Measurements from ENCODE around the gene DMAC2. TPM values are rescaled to one million over a fixed set of nuclear protein-coding genes. Genes with fewer than 3 reads are reported as not detected.
"Not testable (repeated sequence)": the region's sequence is repeated elsewhere in the genome, so short reads cannot be mapped to it uniquely, and the experiment has no call there.

Gene DMAC2
- total RNA-seq, 4 donors from 2014 or later, result 34.8 to 49.8 (median 35.7) TPM

GRCh38 chr19:41409288-41409687 is 30.4 kb downstream of the DMAC2 start:
- no peak for TF ChIP-seq CTCF (IDR thresholded peaks at IDR 0.05)
- no peak for TF ChIP-seq POLR2A (IDR thresholded peaks at IDR 0.05)
- intact Hi-C loops (cut with DNase I; ENCODE audit: low total_unique reads), result no loop called here
- DNase-seq (ENCODE audit: low spot score in 2 of 2), result no peak
- H3K4me3 ChIP-seq (ENCODE audit: low read depth, poor library complexity, severe bottlenecking), result no peak overlapping the region
- WGBS, 2 donors, result 64 to 76% methylated on average over 4 of the region's 4 CpGs

DNA sequence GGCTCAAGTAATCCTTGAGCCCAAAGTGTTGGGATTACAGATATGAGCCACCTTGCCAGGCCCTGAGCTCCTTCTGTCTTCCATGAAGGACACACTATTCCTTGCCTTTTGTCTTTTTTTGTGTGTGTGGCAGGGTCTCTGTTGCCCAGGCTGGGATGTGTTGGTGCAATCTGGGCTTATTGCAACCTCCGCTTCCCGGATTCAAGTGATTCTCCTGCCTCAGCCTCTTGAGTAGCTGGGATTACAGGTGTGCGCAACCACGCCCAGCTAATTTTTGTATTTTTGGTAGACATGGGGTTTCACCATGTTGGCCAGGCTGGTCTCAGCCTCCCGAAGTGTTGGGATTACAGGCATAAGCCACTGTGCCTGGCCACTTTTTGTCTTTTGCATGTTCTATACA is 30.9 kb downstream of the DMAC2 start:
- intact Hi-C loops (cut with DNase I; ENCODE audit: low total_unique reads); H3K4me3 ChIP-seq (ENCODE audit: low read depth, poor library complexity, severe bottlenecking); DNase-seq (ENCODE audit: low spot score in 2 of 2): not testable (repeated sequence)
- WGBS, 2 donors, result 95 to 98% methylated on average over 5 of the region's 5 CpGs

DNA sequence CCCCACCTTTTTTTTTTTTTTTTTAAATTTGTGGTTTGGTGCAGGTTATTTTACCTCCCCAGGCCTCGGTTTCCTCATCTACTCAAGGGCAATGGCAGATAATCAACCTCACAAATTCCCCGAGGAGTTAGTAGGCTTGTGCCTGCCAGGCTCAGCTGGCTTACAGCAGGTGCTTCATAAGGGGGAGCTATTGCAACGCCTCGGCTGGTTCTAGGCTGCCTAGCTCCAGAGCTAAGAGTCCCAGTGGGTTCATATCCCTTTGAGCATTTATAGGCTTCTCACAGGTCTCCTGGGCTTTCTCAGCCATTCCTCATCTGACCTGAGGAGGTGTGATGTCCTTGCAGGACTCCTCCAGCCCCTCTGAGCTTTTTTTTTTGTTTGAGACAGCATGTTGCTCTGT is 31.5 kb downstream of the DMAC2 start:
- WGBS, 2 donors, result 72 to 79% methylated on average over 4 of the region's 4 CpGs
- no peak for TF ChIP-seq CTCF (IDR thresholded peaks at IDR 0.05)
- TF ChIP-seq POLR2A (IDR thresholded peaks at IDR 0.05), result no peak
- no peak for DNase-seq (ENCODE audit: low spot score in 2 of 2)

DNA sequence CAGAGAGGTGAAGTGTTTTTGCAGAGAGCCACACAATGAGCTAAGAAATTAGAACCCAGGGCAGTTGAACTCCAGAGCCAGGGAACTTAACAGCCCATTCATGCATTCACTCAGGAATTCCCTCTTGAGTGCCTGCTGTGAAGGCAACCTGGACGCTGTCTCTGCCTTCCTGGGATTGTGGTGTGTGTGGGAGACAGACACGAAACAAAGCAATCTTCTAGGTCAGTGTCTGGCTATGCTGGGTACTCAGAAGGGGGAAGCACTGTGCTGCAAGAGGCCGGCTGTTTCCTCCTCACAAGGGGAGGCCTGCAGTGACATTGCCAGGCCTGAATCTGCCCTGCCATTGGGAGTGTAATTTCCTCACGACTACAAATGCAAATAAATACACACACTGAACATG is 32.4 kb downstream of the DMAC2 start:
- H3K4me3 ChIP-seq (ENCODE audit: low read depth, poor library complexity, severe bottlenecking), result no peak overlapping the region
- DNase-seq (ENCODE audit: low spot score in 2 of 2), result no peak
- WGBS, 2 donors, result 60 to 86% methylated on average over 4 of the region's 4 CpGs
- intact Hi-C loops (cut with DNase I; ENCODE audit: low total_unique reads), result no loop called here
- no peak for TF ChIP-seq CTCF (IDR thresholded peaks at IDR 0.05)
- TF ChIP-seq POLR2A (IDR thresholded peaks at IDR 0.05), result no peak

More for the DNA sequence above, 31.5 kb downstream of the DMAC2 start:
- intact Hi-C loops (cut with DNase I; ENCODE audit: low total_unique reads), result no loop called here
- H3K4me3 ChIP-seq (ENCODE audit: low read depth, poor library complexity, severe bottlenecking), result no peak overlapping the region

DNA sequence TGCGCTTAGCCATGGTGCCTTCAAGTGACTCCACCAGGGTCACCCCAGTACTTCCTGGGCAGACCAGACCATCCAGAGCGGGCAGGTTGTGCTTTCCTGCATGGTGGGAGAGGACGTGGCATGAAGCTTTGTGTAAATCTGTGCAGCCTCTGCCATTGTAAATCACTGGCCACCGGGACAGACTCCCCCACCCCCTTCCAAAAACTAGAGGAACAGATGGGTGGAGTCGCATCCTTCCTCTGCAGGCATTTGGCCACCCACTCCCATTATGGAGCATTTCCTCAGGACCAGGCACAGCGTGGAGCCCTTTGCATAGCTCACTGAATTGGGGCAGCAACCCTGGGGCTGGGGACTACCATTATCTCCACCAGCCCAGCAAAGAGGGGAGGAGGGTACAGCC is 33.9 kb downstream of the DMAC2 start:
- no peak overlapping the region for H3K4me3 ChIP-seq (ENCODE audit: low read depth, poor library complexity, severe bottlenecking)
- intact Hi-C loops (cut with DNase I; ENCODE audit: low total_unique reads), result no loop called here
- WGBS, 2 donors, result 74 to 77% methylated on average over 5 to 6 of the region's 6 CpGs
- no peak for TF ChIP-seq POLR2A (IDR thresholded peaks at IDR 0.05)
- no peak for TF ChIP-seq CTCF (IDR thresholded peaks at IDR 0.05)
- no peak for DNase-seq (ENCODE audit: low spot score in 2 of 2)

DNA sequence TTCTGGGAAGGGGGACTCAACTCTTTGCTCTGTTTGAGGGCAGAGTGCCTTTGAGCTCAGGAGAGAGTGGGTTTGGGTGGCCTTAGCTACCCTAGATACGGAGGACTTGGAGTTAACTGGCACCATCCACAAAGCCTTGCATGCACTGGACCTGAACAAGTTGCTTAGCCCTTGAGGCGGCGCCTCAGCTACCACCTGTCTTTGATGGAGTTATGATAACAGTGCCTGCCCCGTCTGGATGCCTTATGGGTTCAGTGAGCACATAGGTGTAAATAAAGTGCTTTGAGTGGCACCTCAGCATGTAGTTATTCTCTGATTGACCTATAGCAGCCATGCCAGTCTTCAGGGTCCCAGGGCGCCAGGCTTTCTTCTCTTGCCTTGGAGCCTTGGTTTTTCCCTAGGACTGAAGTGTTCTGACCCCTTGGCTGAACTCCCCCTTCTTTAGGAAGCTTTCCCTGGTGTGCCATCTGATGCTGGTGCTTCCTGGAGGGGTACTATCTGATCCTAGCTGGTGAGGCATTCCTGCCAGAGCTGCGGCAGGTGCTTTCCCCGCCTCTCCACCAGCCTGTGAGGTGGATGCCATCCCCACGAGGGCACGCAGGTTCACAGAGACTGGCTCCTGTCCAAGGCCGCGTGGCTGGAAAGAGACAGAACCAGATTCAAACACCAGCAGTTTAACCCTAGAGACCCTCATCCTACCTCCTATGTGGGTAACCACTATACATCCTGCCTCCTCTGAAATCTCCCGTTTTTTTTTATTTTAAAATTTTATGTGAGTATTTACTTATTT is 36.3 kb downstream of the DMAC2 start:
- WGBS, 2 donors, result 44 to 60% methylated on average over 12 of the region's 12 CpGs
- TF ChIP-seq CTCF (IDR thresholded peaks at IDR 0.05), result no peak
- TF ChIP-seq POLR2A (IDR thresholded peaks at IDR 0.05), result no peak
- DNase-seq (ENCODE audit: low spot score in 2 of 2), result no peak
- no peak overlapping the region for H3K4me3 ChIP-seq (ENCODE audit: low read depth, poor library complexity, severe bottlenecking)
- intact Hi-C loops (cut with DNase I; ENCODE audit: low total_unique reads), result no loop called here

All from lower leg skin (tissue), 4 donors.